ENCODE measurements around the gene PRRC2C. TPM values are rescaled to one million over a fixed set of nuclear protein-coding genes. Genes with fewer than 3 reads are reported as not detected.

PRRC2C gene
- total and polyA plus RNA-seq, 2 experiments from 2014 or later = 186 to 368 TPM

- no peaks in the 10 kb centered on the region; the same call in 1 of the 3 replicates for H3K9me3 Mint-ChIP-seq
- no peak for DNase-seq (ENCODE audit: low spot score)
- H3K27me3 Mint-ChIP-seq (ENCODE audit: insufficient read depth, low read depth, poor library complexity) = no peaks in the 10 kb centered on the region
- H3K27ac Mint-ChIP-seq = no peak overlapping the region
- peak; percentile 48; the same call in 2 of the 3 replicates for ATAC-seq
- no peak overlapping the region for H2AFZ ChIP-seq
- no peak overlapping the region for H3K4me3 ChIP-seq
- H3K36me3 Mint-ChIP-seq (ENCODE audit: low read depth) = no peaks in the 10 kb centered on the region
- H3K4me2 ChIP-seq = no peak overlapping the region
- no peaks in the 10 kb centered on the region for H3K36me3 ChIP-seq (ENCODE audit: insufficient read depth)
- H3K79me2 ChIP-seq (replicated peaks; ENCODE audit: insufficient read depth) = no peaks in the 10 kb centered on the region
- H3K27me3 ChIP-seq (ENCODE audit: insufficient read depth) = no peaks in the 10 kb centered on the region
- TF ChIP-seq POLR2AphosphoS5 (IDR thresholded peaks at IDR 0.05; ENCODE audit: low read depth) = no peak
- TF ChIP-seq ZNF331 (CRISPR knock-in tag; IDR thresholded peaks at IDR 0.05; ENCODE audit: low read depth) = no peak
- peak; percentile 80 for TF ChIP-seq REST (IDR thresholded peaks at IDR 0.05; ENCODE audit: unreplicated experiment)
- peaks cover 6% of the 10 kb centered on the region; the same call in 1 of the 2 replicates for H3K4me1 ChIP-seq (ENCODE audit: insufficient read depth)
- no peaks in the 10 kb centered on the region for H3K9me2 ChIP-seq (ENCODE audit: insufficient read depth)
- H3K27ac ChIP-seq (ENCODE audit: low read depth) = no peak overlapping the region
- no peaks in the 10 kb centered on the region for H4K20me1 ChIP-seq (replicated peaks; ENCODE audit: insufficient read depth)
- H3F3A ChIP-seq (replicated peaks; ENCODE audit: low read depth) = no peaks in the 10 kb centered on the region
- peaks cover 7% of the 10 kb centered on the region for H3K4me1 Mint-ChIP-seq
- no peak overlapping the region for H3K4me3 Mint-ChIP-seq
These were observed 150.8 kb downstream of the PRRC2C start for GRCh38 chr1:171636141-171636540.

GRCh38 chr1:171637928-171638576, 152.7 kb downstream of the PRRC2C start:
- Histone ChIP-seq H3K4me3 (no peak overlapping the region), H3K36me3 (ENCODE audit: insufficient read depth) (no peaks in the 10 kb centered on the region), H3K9me2 (ENCODE audit: insufficient read depth) (no peaks in the 10 kb centered on the region), H3F3A (replicated peaks; ENCODE audit: low read depth) (no peaks in the 10 kb centered on the region), H3K4me1 (ENCODE audit: insufficient read depth) (peaks cover 17% of the 10 kb centered on the region), H3K79me2 (replicated peaks; ENCODE audit: insufficient read depth) (no peaks in the 10 kb centered on the region), H2AFZ (0 out of 2 replicates have a peak overlapping the region, but pooled peaks have one; percentile 56), H4K20me1 (replicated peaks; ENCODE audit: insufficient read depth) (no peaks in the 10 kb centered on the region), H3K27me3 (ENCODE audit: insufficient read depth) (no peaks in the 10 kb centered on the region), H3K4me2 (no peak overlapping the region), H3K27ac (ENCODE audit: low read depth) (no peak overlapping the region)
- H3K9me3 Mint-ChIP-seq = no peaks in the 10 kb centered on the region
- ATAC-seq (no peak), DNase-seq (ENCODE audit: low spot score) (no peak)
- H3K4me1 Mint-ChIP-seq = peaks cover 17% of the 10 kb centered on the region
- H3K36me3 Mint-ChIP-seq (ENCODE audit: low read depth) = no peaks in the 10 kb centered on the region
- peaks cover 2% of the 10 kb centered on the region for H3K27me3 Mint-ChIP-seq (ENCODE audit: insufficient read depth, low read depth, poor library complexity)
- TF ChIP-seq CTCF (conservative IDR thresholded peaks at IDR 0.05; ENCODE audit: low read depth in 2 of 2) (peak in 1 of 2 experiments; percentile 42; a peak in 2 of 4 replicates), ETS1 (IDR thresholded peaks at IDR 0.05) (no peak)
- H3K4me3 Mint-ChIP-seq = no peak overlapping the region
- H3K27ac Mint-ChIP-seq = no peak overlapping the region
